K562 (cell line): Measurements from ENCODE around the gene CRYBB1. TPM values are rescaled to one million over a fixed set of nuclear protein-coding genes. Genes with fewer than 3 reads are reported as not detected.
A peak's percentile ranks its signal among the peaks of the same experiment; 100 is the strongest.

Experiments used
- BRCA1 ChIP-seq, 2 experiments: fragments of 450-650 bp in 1 of 2; sonication (generic) in 1 of 2; formaldehyde crosslinking in 1 of 2; IDR thresholded peaks; 2 replicates each; pipeline versions ENCODE4 v1.5.0 to v1.6.1; 2017 to 2020; ENCODE audit warnings: mild to moderate bottlenecking in 1 of 2, missing genetic modification reagents in 1 of 2
- CBX1 ChIP-seq: sonication (generic); IDR thresholded peaks from 2 replicates; pipeline ENCODE4 v1.6.1; 2016; ENCODE audit warnings: antibody characterized with exemption, low read depth, mild to moderate bottlenecking
- CTBP1 ChIP-seq: fragments of 450-650 bp; IDR thresholded peaks from 2 replicates; pipeline ENCODE4 v1.6.1; 2016; ENCODE audit warnings: borderline replicate concordance
- JUNB ChIP-seq: fragments of 450-650 bp; formaldehyde crosslinking; conservative IDR thresholded peaks from 2 replicates; pipeline ENCODE4 v1.4.0; 2020; ENCODE audit warnings: mild to moderate bottlenecking
- LCOR ChIP-seq: sonication (generic); formaldehyde crosslinking; IDR thresholded peaks from 2 replicates; pipeline ENCODE4 v1.8.0; 2022; ENCODE audit warnings: mild to moderate bottlenecking, missing genetic modification reagents
- NR4A1 ChIP-seq, 2 experiments: fragments of 250-450 bp in 1 of 2; fragments of 450-650 bp in 1 of 2; sonication (Bioruptor Pico) in 1 of 2; IDR thresholded peaks; 2 replicates each; pipeline versions ENCODE4 v1.4.0 to v1.6.1; 2016 to 2020; ENCODE audit warnings: mild to moderate bottlenecking in 2 of 2, missing compliant biosample characterization in 1 of 2, missing genetic modification characterization in 1 of 2, moderate library complexity in 1 of 2
- POLR2AphosphoS2 ChIP-seq: IDR thresholded peaks from 2 replicates; pipeline ENCODE4 v1.6.1; 2012; ENCODE audit warnings: low read length, improper control_type of control experiment
- PRPF4 ChIP-seq: fragments of 200-400 bp; formaldehyde crosslinking; IDR thresholded peaks from one replicate; pipeline ENCODE4 v1.6.1; 2017; ENCODE audit warnings: low read length, low read depth, mild to moderate bottlenecking; ENCODE audit not compliant: insufficient read depth, poor library complexity, severe bottlenecking
- RBM14 ChIP-seq: fragments of 200-400 bp; formaldehyde crosslinking; IDR thresholded peaks from 2 replicates; pipeline ENCODE4 v1.6.1; 2018; ENCODE audit warnings: low read depth, mild to moderate bottlenecking, low read length, moderate library complexity, borderline replicate concordance; ENCODE audit not compliant: insufficient read depth
- TAF15 ChIP-seq: fragments of 200-400 bp; formaldehyde crosslinking; IDR thresholded peaks from 2 replicates; pipeline ENCODE4 v1.6.1; 2017; ENCODE audit warnings: mild to moderate bottlenecking, low read depth, low read length, moderate library complexity
- TCF7 ChIP-seq: sonication (generic); IDR thresholded peaks from 2 replicates; pipeline ENCODE4 v1.6.1; 2016; ENCODE audit warnings: antibody characterized with exemption, borderline replicate concordance
- U2AF2 ChIP-seq: fragments of 200-400 bp; formaldehyde crosslinking; optimal IDR thresholded peaks from 2 replicates; pipeline ENCODE3; 2017; ENCODE audit warnings: low read depth, mild to moderate bottlenecking, low read length
- ZBED1 ChIP-seq: IDR thresholded peaks from 2 replicates; pipeline ENCODE4 v1.6.1; 2014
- ZNF232 ChIP-seq: sonication (generic); formaldehyde crosslinking; IDR thresholded peaks from 2 replicates; pipeline ENCODE4 v1.8.0; 2022; ENCODE audit warnings: mild to moderate bottlenecking, missing genetic modification reagents
- ZNF311 ChIP-seq: fragments of 250-450 bp; sonication (Bioruptor Pico); IDR thresholded peaks from 2 replicates; pipeline ENCODE4 v1.4.0; 2020; ENCODE audit warnings: mild to moderate bottlenecking, moderate library complexity
- ZNF707 ChIP-seq: fragments of 250-450 bp; sonication (Bioruptor Pico); conservative IDR thresholded peaks from 2 replicates; pipeline ENCODE4 v1.8.0; 2022; ENCODE audit warnings: inconsistent platforms, mild to moderate bottlenecking, moderate library complexity
- ZNF766 ChIP-seq: fragments of 200-800 bp; sonication (Bioruptor generic); conservative IDR thresholded peaks from 2 replicates; pipeline ENCODE4 v1.6.1; 2016; ENCODE audit warnings: missing genetic modification characterization, missing compliant biosample characterization
- polyA plus RNA-seq, 8 experiments: library from polyadenylated mRNA; depleted of rRNA in 4 of 8; stranded (reverse) in 5 of 8; unstranded in 3 of 8; fragments of >200 nt; fragmentation: Nextera tagmentation in 2 of 8; fragmentation: Illumina TruSeq in 1 of 8; extraction: Ambion mirVana in 2 of 8; extraction: Trizol in 1 of 8; gene quantifications; 2 replicates each; pipeline versions ENCODE4 v1.2.1 to v1.2.3, GENCODE V29; 2011 to 2014; ENCODE audit warnings: inconsistent platforms in 1 of 8, missing spikeins in 1 of 8
- total RNA-seq, 7 experiments: library from RNA; depleted of rRNA in 6 of 7; stranded (reverse); fragments of >200 nt in 6 of 7; fragmentation: Illumina TruSeq in 2 of 7; extraction: Trizol in 2 of 7; gene quantifications; 2 replicates each; pipeline versions ENCODE4 v1.2.1 to v1.2.3, GENCODE V29; 2011 to 2021; ENCODE audit warnings: low replicate concordance in 1 of 7
- TF ChIP-seq, protein P1 (sequence below), 2 experiments: fragments of 150-350 bp in 1 of 2; IDR thresholded peaks; 2 replicates each; pipeline ENCODE4 v1.6.1; 2012 to 2016; ENCODE audit warnings: low read depth in 2 of 2, low read length in 2 of 2, mild to moderate bottlenecking in 1 of 2, moderate library complexity in 1 of 2
- TF ChIP-seq, protein P2 (sequence below), 2 experiments: fragments of 450-650 bp in 1 of 2; sonication (generic) in 1 of 2; formaldehyde crosslinking in 1 of 2; IDR thresholded peaks in 1 of 2; conservative IDR thresholded peaks in 1 of 2; 2 replicates each; pipeline versions ENCODE4 v1.6.1 to v1.8.1; 2016 to 2023; ENCODE audit warnings: mild to moderate bottlenecking in 2 of 2, moderate library complexity in 2 of 2, inconsistent platforms in 1 of 2, missing genetic modification reagents in 1 of 2
- TF ChIP-seq, protein P3 (sequence below): fragments of 450-650 bp; formaldehyde crosslinking; IDR thresholded peaks from 2 replicates; pipeline ENCODE4 v1.4.0; 2022; ENCODE audit warnings: missing genetic modification characterization

CRYBB1 gene
- total and polyA plus RNA-seq, 9 of the 15 experiments (the other 6 are each of a cell fraction or from before 2014, with no cell fraction given), result 0.16 to 0.45 (median 0.33) TPM; not detected in 2

GRCh38 chr22:26573026-26573662 is 44.7 kb downstream of the CRYBB1 start (continued):
- no peak for TF ChIP-seq ZNF232 (CRISPR knock-in tag)
- TF ChIP-seq TCF7, result no peak
- no peak for TF ChIP-seq ZNF311 (CRISPR knock-in tag)
- TF ChIP-seq PRPF4, result no peak
- TF ChIP-seq LCOR, result no peak
- no peak for TF ChIP-seq TAF15
- TF ChIP-seq NR4A1 (CRISPR knock-in tag; IDR thresholded peaks at IDR 0.05), result no peak
- no peak for TF ChIP-seq NR4A1 (tag; IDR thresholded peaks at IDR 0.05)
- TF ChIP-seq ZBED1, result no peak
- TF ChIP-seq, protein P1, sequence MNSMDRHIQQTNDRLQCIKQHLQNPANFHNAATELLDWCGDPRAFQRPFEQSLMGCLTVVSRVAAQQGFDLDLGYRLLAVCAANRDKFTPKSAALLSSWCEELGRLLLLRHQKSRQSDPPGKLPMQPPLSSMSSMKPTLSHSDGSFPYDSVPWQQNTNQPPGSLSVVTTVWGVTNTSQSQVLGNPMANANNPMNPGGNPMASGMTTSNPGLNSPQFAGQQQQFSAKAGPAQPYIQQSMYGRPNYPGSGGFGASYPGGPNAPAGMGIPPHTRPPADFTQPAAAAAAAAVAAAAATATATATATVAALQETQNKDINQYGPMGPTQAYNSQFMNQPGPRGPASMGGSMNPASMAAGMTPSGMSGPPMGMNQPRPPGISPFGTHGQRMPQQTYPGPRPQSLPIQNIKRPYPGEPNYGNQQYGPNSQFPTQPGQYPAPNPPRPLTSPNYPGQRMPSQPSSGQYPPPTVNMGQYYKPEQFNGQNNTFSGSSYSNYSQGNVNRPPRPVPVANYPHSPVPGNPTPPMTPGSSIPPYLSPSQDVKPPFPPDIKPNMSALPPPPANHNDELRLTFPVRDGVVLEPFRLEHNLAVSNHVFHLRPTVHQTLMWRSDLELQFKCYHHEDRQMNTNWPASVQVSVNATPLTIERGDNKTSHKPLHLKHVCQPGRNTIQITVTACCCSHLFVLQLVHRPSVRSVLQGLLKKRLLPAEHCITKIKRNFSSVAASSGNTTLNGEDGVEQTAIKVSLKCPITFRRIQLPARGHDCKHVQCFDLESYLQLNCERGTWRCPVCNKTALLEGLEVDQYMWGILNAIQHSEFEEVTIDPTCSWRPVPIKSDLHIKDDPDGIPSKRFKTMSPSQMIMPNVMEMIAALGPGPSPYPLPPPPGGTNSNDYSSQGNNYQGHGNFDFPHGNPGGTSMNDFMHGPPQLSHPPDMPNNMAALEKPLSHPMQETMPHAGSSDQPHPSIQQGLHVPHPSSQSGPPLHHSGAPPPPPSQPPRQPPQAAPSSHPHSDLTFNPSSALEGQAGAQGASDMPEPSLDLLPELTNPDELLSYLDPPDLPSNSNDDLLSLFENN (IDR thresholded peaks at IDR 0.05; ENCODE audit: low read depth in 2 of 2, low read length in 2 of 2), result no peak
- no peak for TF ChIP-seq ZNF707 (CRISPR knock-in tag)
- no peak for TF ChIP-seq POLR2AphosphoS2
- TF ChIP-seq CTBP1, result peak; percentile 41; the same call in 1 of the 2 replicates
- TF ChIP-seq, protein P2, sequence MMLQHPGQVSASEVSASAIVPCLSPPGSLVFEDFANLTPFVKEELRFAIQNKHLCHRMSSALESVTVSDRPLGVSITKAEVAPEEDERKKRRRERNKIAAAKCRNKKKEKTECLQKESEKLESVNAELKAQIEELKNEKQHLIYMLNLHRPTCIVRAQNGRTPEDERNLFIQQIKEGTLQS (IDR thresholded peaks at IDR 0.05), result no peak
- TF ChIP-seq, protein P2 (CRISPR knock-in tag; conservative IDR thresholded peaks at IDR 0.05), result no peak
- peak; percentile 85 for TF ChIP-seq ZNF766 (CRISPR knock-in tag)
- no peak for TF ChIP-seq RBM14
- TF ChIP-seq, protein P3, sequence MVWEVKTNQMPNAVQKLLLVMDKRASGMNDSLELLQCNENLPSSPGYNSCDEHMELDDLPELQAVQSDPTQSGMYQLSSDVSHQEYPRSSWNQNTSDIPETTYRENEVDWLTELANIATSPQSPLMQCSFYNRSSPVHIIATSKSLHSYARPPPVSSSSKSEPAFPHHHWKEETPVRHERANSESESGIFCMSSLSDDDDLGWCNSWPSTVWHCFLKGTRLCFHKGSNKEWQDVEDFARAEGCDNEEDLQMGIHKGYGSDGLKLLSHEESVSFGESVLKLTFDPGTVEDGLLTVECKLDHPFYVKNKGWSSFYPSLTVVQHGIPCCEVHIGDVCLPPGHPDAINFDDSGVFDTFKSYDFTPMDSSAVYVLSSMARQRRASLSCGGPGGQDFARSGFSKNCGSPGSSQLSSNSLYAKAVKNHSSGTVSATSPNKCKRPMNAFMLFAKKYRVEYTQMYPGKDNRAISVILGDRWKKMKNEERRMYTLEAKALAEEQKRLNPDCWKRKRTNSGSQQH (CRISPR knock-in tag), result no peak
- no peak for TF ChIP-seq BRCA1 (IDR thresholded peaks at IDR 0.05)
- no peak for TF ChIP-seq BRCA1 (CRISPR knock-in tag; IDR thresholded peaks at IDR 0.05)
- no peak for TF ChIP-seq U2AF2
- TF ChIP-seq JUNB (CRISPR knock-in tag), result no peak
- no peak for TF ChIP-seq CBX1
